Measurements from ENCODE around the gene ELF1. TPM values are rescaled to one million over a fixed set of nuclear protein-coding genes. Genes with fewer than 3 reads are reported as not detected.

ELF1 gene
- total and polyA plus RNA-seq, 3 experiments from 2014 or later: 76.8 to 139 (median 77.6) TPM

DNA sequence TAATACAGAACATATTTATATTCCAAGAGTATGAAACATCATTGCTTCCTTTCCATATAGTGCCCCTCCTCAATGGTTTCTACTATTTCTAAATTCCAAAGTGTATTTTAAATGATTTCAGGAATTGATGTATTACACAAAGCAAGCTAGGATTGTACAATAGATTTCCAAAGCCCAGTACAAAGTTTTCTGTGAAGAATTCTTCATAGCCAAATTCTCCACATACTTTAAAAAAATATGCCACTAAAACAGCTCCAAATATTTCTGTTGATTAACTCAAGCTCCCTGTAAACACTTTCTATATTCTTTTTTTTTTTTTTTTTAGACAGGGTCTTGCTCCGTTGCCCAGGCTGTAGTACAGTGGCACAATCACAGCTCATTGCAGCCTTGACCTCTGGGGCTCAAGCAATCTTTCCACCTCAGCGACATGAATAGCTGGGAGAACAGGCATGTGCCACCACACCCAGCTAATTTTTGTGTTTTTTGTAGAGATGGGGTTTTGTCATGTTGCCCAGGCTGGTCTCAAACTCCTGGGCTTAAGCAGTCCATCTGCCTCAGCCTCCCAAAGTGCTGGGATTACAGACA is 50.6 kb downstream of the ELF1 start:
- Histone ChIP-seq H3K4me1 (ENCODE audit: insufficient read depth, low read length) (peaks cover 100% of the 10 kb centered on the region), H3K36me3 (ENCODE audit: insufficient read depth, low read length) (no peaks in the 10 kb centered on the region), H3K27ac (ENCODE audit: low read depth, low read length) (no peak overlapping the region), H3K27me3 (ENCODE audit: insufficient read depth, low read length, poor library complexity, severe bottlenecking) (no peaks in the 10 kb centered on the region), H3K4me3 (ENCODE audit: low read length) (no peak overlapping the region), H3K9me3 (ENCODE audit: low read length) (no peaks in the 10 kb centered on the region)
- no peaks in the 10 kb centered on the region for H3K27me3 Mint-ChIP-seq
- ChIA-PET POLR2A (no interaction called here), CTCF (interaction anchor here (0.6 to 1.7 kb wide), 3 partner anchors 16 to 225 kb away, joined by 3 to 4 read pairs (median 3); no protein-coding TSS in a partner anchor)
- peaks cover 0 to 56% (median 5%) of the 10 kb centered on the region in 3 donors for H3K36me3 Mint-ChIP-seq
- peak overlapping the region in 6 of 7 donors; percentile 32 to 73 (median 50) for H3K4me3 Mint-ChIP-seq
- H3K9me3 Mint-ChIP-seq: no peaks in the 10 kb centered on the region
- H3K27ac Mint-ChIP-seq: peak overlapping the region in 1 of 8 donors; percentile 49
- DNase-seq: no peak
- H3K4me1 Mint-ChIP-seq: peaks cover 96 to 100% (median 99%) of the 10 kb centered on the region in 3 donors

DNA sequence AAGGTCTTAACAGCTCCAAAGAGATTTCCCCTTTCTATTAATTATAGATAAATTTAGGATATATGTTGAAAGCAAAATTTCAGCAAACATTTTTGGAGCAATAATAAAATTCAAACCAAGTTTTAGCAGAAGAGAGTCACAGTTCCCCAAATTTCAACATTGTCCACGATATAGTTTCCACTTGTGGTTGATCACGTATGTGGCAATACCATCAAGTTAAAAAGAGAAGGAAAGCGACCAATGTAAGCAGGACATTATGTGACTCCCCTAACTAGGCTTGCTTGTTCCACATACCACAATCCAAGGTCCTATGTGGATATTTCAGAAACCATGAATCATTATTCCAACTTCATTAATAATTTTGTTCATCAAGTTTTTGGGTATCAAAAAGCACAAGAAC is 52.8 kb downstream of the ELF1 start:
- no peak overlapping the region for H3K27ac ChIP-seq (ENCODE audit: low read depth, low read length)
- Mint-ChIP-seq H3K36me3 (peaks cover 0 to 54% (median 9%) of the 10 kb centered on the region in 3 donors), H3K4me1 (peaks cover 95 to 100% (median 99%) of the 10 kb centered on the region in 3 donors), H3K4me3 (peak overlapping the region in 5 of 7 donors; percentile 11 to 78 (median 72)), H3K27me3 (no peaks in the 10 kb centered on the region), H3K9me3 (no peaks in the 10 kb centered on the region), H3K27ac (peak overlapping the region in 3 of 8 donors; percentile 3 to 87 (median 71))
- H3K4me1 ChIP-seq (ENCODE audit: insufficient read depth, low read length): peaks cover 99% of the 10 kb centered on the region
- no peak overlapping the region for H3K4me3 ChIP-seq (ENCODE audit: low read length)
- ChIA-PET CTCF (interaction anchor here (1.3 kb wide), 1 partner anchor 9 kb away, joined by 4 read pairs; no protein-coding TSS in a partner anchor), POLR2A (no interaction called here)
- H3K27me3 ChIP-seq (ENCODE audit: insufficient read depth, low read length, poor library complexity, severe bottlenecking): no peaks in the 10 kb centered on the region
- no peaks in the 10 kb centered on the region for H3K9me3 ChIP-seq (ENCODE audit: low read length)
- no peak for DNase-seq
- H3K36me3 ChIP-seq (ENCODE audit: insufficient read depth, low read length): no peaks in the 10 kb centered on the region

DNA sequence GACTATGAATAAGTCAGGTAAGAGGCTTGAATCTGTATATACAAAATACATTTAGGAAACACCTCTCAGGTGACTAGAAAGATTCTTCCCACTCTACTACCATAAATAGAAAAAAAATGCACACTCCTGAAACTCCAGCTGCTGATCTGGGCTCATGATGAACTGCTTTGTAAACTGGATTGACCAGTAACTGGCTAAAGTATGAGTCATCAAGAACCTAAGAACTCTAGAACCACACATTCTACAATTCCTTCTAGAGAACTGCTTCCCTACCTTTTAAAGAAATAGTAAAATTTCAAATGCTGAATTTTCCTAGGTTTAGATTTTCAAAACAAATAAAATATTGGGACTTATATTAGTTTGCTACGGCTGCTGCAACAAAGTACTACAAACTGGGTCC is 55.2 kb downstream of the ELF1 start:
- CTCF ChIA-PET: interaction anchor here (1.7 kb wide), 1 partner anchor 11 kb away, joined by 4 read pairs; no protein-coding TSS in a partner anchor
- H3K9me3 Mint-ChIP-seq: no peaks in the 10 kb centered on the region

DNA sequence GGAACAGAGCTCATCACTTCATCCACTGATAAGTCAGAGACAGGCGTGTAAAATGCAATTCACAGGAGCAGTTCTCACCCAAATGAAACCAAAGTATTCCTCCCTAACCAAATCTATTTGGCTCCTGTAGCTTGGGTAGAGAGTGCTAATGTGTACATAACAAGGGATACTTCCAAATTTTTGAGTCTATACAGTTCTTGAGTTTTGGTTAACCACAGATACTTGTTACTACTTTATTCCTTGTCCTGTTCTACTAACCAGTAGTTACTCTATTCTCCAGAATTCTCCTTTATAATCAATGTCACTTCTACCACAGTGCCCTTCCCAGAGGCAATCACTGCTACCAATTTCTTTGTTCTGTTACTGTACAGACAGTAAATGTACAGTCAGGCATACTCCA is 57.3 kb downstream of the ELF1 start:
- H3K4me1 ChIP-seq (ENCODE audit: insufficient read depth, low read length): peaks cover 65% of the 10 kb centered on the region
- H3K27me3 Mint-ChIP-seq: peaks cover 0 to 1% of the 10 kb centered on the region in 2 donors
- no peaks in the 10 kb centered on the region for H3K9me3 ChIP-seq (ENCODE audit: low read length)
- ChIA-PET CTCF (interaction anchor here (0.6 to 0.8 kb wide), 2 partner anchors 23 to 40 kb away, joined by 3 read pairs; no protein-coding TSS in a partner anchor), POLR2A (no interaction called here)
- no peaks in the 10 kb centered on the region for H3K27me3 ChIP-seq (ENCODE audit: insufficient read depth, low read length, poor library complexity, severe bottlenecking)
- H3K36me3 ChIP-seq (ENCODE audit: insufficient read depth, low read length): peaks cover 13% of the 10 kb centered on the region
- H3K4me1 Mint-ChIP-seq: peaks cover 82 to 92% (median 91%) of the 10 kb centered on the region in 3 donors
- no peak overlapping the region for H3K4me3 ChIP-seq (ENCODE audit: low read length)
- H3K9me3 Mint-ChIP-seq: no peaks in the 10 kb centered on the region
- peaks cover 15 to 65% (median 18%) of the 10 kb centered on the region in 3 donors for H3K36me3 Mint-ChIP-seq
- DNase-seq: no peak
- peak overlapping the region in 6 of 7 donors; percentile 51 to 70 (median 57) for H3K4me3 Mint-ChIP-seq
- H3K27ac ChIP-seq (ENCODE audit: low read depth, low read length): no peak overlapping the region
- H3K27ac Mint-ChIP-seq: peak overlapping the region in 7 of 8 donors; percentile 31 to 83 (median 78)

More for the DNA sequence above, 55.2 kb downstream of the ELF1 start:
- H3K9me3 ChIP-seq (ENCODE audit: low read length): no peaks in the 10 kb centered on the region
- no peaks in the 10 kb centered on the region for H3K36me3 ChIP-seq (ENCODE audit: insufficient read depth, low read length)
- no peak for DNase-seq
- H3K27me3 ChIP-seq (ENCODE audit: insufficient read depth, low read length, poor library complexity, severe bottlenecking): no peaks in the 10 kb centered on the region
- Mint-ChIP-seq H3K4me3 (peak overlapping the region in 6 of 7 donors; percentile 12 to 50 (median 31)), H3K4me1 (peaks cover 86 to 96% (median 95%) of the 10 kb centered on the region in 3 donors), H3K36me3 (peaks cover under 1 to 61% (median 9%) of the 10 kb centered on the region in 3 donors), H3K27ac (peak overlapping the region in 7 of 8 donors; percentile 3 to 76 (median 39)), H3K27me3 (no peaks in the 10 kb centered on the region)
- no peak overlapping the region for H3K4me3 ChIP-seq (ENCODE audit: low read length)
- peaks cover 86% of the 10 kb centered on the region for H3K4me1 ChIP-seq (ENCODE audit: insufficient read depth, low read length)
- no peak overlapping the region for H3K27ac ChIP-seq (ENCODE audit: low read depth, low read length)
- POLR2A ChIA-PET: no interaction called here

DNA sequence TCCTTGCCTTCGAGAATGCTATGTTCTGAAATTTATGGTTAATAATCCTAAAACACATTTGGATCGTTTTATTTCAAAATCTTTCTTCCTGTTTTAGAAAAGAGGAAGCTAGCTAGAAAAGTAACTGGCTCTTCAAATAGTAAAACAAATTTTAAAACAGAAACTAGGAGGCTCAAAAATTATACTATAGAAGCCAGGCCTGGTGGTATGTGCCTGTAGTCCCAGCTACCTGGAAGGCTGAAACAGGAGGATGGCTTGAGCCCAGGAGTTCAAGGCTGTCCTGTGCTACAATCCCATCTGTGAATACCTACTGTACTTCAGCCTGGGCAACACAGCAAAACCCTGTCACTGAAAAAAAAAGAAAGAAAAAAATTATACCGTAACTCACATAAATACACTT is 57.9 kb downstream of the ELF1 start:
- peaks cover 0 to 1% of the 10 kb centered on the region in 2 donors for H3K27me3 Mint-ChIP-seq
- Histone ChIP-seq H3K27ac (ENCODE audit: low read depth, low read length) (no peak overlapping the region), H3K4me3 (ENCODE audit: low read length) (no peak overlapping the region), H3K9me3 (ENCODE audit: low read length) (no peaks in the 10 kb centered on the region), H3K27me3 (ENCODE audit: insufficient read depth, low read length, poor library complexity, severe bottlenecking) (no peaks in the 10 kb centered on the region), H3K4me1 (ENCODE audit: insufficient read depth, low read length) (peaks cover 59% of the 10 kb centered on the region), H3K36me3 (ENCODE audit: insufficient read depth, low read length) (peaks cover 13% of the 10 kb centered on the region)
- CTCF ChIA-PET: interaction anchor here (0.8 kb wide), 1 partner anchor 39 kb away, joined by 3 read pairs; no protein-coding TSS in a partner anchor
- no peaks in the 10 kb centered on the region for H3K9me3 Mint-ChIP-seq
- peak overlapping the region; percentile 1 to 83 (median 78) for H3K27ac Mint-ChIP-seq
- peak overlapping the region in 6 of 7 donors; percentile 52 to 70 (median 62) for H3K4me3 Mint-ChIP-seq
- POLR2A ChIA-PET: no interaction called here
- DNase-seq: no peak
- peaks cover 15 to 67% (median 19%) of the 10 kb centered on the region in 3 donors for H3K36me3 Mint-ChIP-seq
- H3K4me1 Mint-ChIP-seq: peaks cover 76 to 89% (median 85%) of the 10 kb centered on the region in 3 donors

DNA sequence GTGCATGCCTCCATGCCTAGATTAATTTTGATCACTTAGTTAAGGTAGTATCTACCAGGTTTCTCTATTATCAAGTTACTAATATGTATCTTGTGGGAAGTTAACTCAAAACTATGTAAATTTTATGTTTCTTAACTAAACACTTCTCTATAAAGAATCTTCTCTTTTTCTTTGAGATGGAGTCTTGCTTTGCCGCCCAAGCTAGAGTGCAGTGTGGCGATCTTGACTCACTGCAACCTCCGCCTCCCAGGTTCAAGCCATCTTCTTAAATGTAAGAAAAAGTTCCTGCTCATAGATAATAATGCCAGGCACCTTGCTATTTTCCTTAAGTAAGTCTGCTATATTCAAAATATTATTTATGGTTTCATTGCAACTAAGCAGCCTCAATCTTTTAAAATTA is 58.4 kb downstream of the ELF1 start:
- ChIA-PET POLR2A (no interaction called here), CTCF (no interaction called here)
- Mint-ChIP-seq H3K9me3 (no peaks in the 10 kb centered on the region), H3K27me3 (peaks cover 0 to 1% of the 10 kb centered on the region in 2 donors), H3K4me1 (peaks cover 72 to 84% (median 80%) of the 10 kb centered on the region in 3 donors), H3K27ac (peak overlapping the region in 6 of 8 donors; percentile 13 to 70 (median 33)), H3K4me3 (peak overlapping the region in 2 of 7 donors; percentile 13 to 17), H3K36me3 (peaks cover 15 to 68% (median 19%) of the 10 kb centered on the region in 3 donors)
- H3K9me3 ChIP-seq (ENCODE audit: low read length): no peaks in the 10 kb centered on the region
- H3K4me1 ChIP-seq (ENCODE audit: insufficient read depth, low read length): peaks cover 54% of the 10 kb centered on the region
- H3K27me3 ChIP-seq (ENCODE audit: insufficient read depth, low read length, poor library complexity, severe bottlenecking): no peaks in the 10 kb centered on the region
- no peak overlapping the region for H3K27ac ChIP-seq (ENCODE audit: low read depth, low read length)
- no peak overlapping the region for H3K4me3 ChIP-seq (ENCODE audit: low read length)
- H3K36me3 ChIP-seq (ENCODE audit: insufficient read depth, low read length): peaks cover 13% of the 10 kb centered on the region
- DNase-seq: no peak

DNA sequence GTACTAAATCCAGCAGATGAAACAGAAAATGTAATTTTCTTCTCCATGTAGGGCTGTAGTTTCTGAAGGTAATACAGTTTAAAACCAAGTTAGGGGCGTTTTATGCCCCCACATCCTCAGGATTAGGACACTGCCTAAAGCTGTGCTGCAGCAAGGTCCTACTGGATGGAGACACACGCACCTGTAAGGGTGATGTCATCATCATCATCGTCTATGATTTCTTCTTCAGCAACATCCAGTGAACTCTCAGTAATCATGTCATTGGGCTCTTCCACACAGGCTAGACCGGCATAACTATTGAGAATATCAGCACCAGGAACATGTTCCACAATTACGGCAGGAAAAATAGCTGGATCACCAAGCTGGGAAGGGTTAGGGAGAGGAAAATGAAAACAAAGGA is 60.5 kb downstream of the ELF1 start:
- Mint-ChIP-seq H3K9me3 (no peaks in the 10 kb centered on the region), H3K27ac (peak overlapping the region in 5 of 8 donors; percentile 12 to 90 (median 68)), H3K27me3 (peaks cover 0 to 1% of the 10 kb centered on the region in 2 donors), H3K4me1 (peaks cover 58 to 69% (median 66%) of the 10 kb centered on the region in 3 donors), H3K36me3 (peaks cover 15 to 63% (median 23%) of the 10 kb centered on the region in 3 donors), H3K4me3 (peak overlapping the region in 2 of 7 donors; percentile 0 to 1)
- ChIA-PET POLR2A (no interaction called here), CTCF (no interaction called here)
- H3K27ac ChIP-seq (ENCODE audit: low read depth, low read length): no peak overlapping the region
- DNase-seq: no peak
- no peaks in the 10 kb centered on the region for H3K27me3 ChIP-seq (ENCODE audit: insufficient read depth, low read length, poor library complexity, severe bottlenecking)
- no peaks in the 10 kb centered on the region for H3K9me3 ChIP-seq (ENCODE audit: low read length)
- H3K36me3 ChIP-seq (ENCODE audit: insufficient read depth, low read length): peaks cover 15% of the 10 kb centered on the region
- peaks cover 34% of the 10 kb centered on the region for H3K4me1 ChIP-seq (ENCODE audit: insufficient read depth, low read length)
- H3K4me3 ChIP-seq (ENCODE audit: low read length): no peak overlapping the region

DNA sequence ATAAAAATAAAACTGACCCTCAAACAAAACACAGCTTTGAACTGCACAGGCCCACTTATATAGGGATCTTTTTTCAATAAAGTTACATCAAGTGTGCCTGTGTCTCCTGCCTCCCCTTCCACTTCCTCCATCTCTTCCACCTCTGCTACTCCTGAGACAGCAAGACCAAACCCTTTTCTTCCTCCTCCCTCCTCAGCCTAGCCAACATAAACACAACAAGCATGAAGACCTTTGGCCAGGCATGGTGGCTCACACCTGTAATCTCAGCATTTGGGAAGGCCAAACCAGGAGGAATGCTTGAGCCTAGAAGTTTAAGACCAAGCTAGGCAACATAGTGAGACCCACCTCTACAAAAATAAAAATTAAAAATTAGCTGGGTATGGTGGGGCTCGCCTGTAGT is 72.6 kb downstream of the ELF1 start:
- H3K4me3 Mint-ChIP-seq: no peak overlapping the region
- H3K4me1 ChIP-seq (ENCODE audit: insufficient read depth, low read length): no peaks in the 10 kb centered on the region
- H3K9me3 Mint-ChIP-seq: no peaks in the 10 kb centered on the region
- H3K27me3 ChIP-seq (ENCODE audit: insufficient read depth, low read length, poor library complexity, severe bottlenecking): no peaks in the 10 kb centered on the region
- peak overlapping the region in 7 of 8 donors; percentile 15 to 82 (median 62) for H3K27ac Mint-ChIP-seq
- no peaks in the 10 kb centered on the region for H3K9me3 ChIP-seq (ENCODE audit: low read length)
- H3K27ac ChIP-seq (ENCODE audit: low read depth, low read length): no peak overlapping the region
- no peaks in the 10 kb centered on the region for H3K27me3 Mint-ChIP-seq
- POLR2A ChIA-PET: no interaction called here
- H3K36me3 Mint-ChIP-seq: peaks cover 0 to 93% (median 24%) of the 10 kb centered on the region in 3 donors
- DNase-seq: no peak
- H3K4me1 Mint-ChIP-seq: peaks cover 26 to 72% (median 62%) of the 10 kb centered on the region in 3 donors
- CTCF ChIA-PET: interaction anchor here (2.1 kb wide), 1 partner anchor 25 kb away, joined by 5 read pairs; no protein-coding TSS in a partner anchor
- H3K36me3 ChIP-seq (ENCODE audit: insufficient read depth, low read length): peaks cover 56% of the 10 kb centered on the region
- H3K4me3 ChIP-seq (ENCODE audit: low read length): no peak overlapping the region
